Stomach (tissue), 4 donors: ENCODE measurements around the gene TAF1B.

Experiments used
- CTCF ChIP-seq, 7 experiments: fragments of 450-650 bp in 4 of 7; fragments of 200-600 bp in 3 of 7; sonication (generic) in 3 of 7; IDR thresholded peaks; one replicate each; pipeline ENCODE4 v1.5.1; 2016 to 2019; ENCODE audit warnings: antibody characterized with exemption in 7 of 7, control low read depth in 2 of 7, mild to moderate bottlenecking in 1 of 7
- EP300 ChIP-seq: sonication (generic); formaldehyde crosslinking; IDR thresholded peaks from one replicate; pipeline ENCODE4 v1.6.1; 2017; ENCODE audit warnings: antibody characterized with exemption

GRCh38 chr2:9809064-9809356 is 34.3 kb upstream of the TAF1B start:
- TF ChIP-seq CTCF (IDR thresholded peaks at IDR 0.05) (no peak), EP300 (no peak)
